GM23338 (cell line): ENCODE data around the gene ZSWIM3. TPM values are rescaled to one million over a fixed set of nuclear protein-coding genes. Genes with fewer than 3 reads are reported as not detected.

Source experiments
- CTCF ChIP-seq, 2 experiments: fragments of 200-600 bp in 1 of 2; sonication (generic) in 1 of 2; conservative IDR thresholded peaks; 2 replicates each; pipeline versions ENCODE4 v1.5.1 to v1.6.1; 2016 to 2017; ENCODE audit warnings: antibody characterized with exemption in 2 of 2, low read depth in 2 of 2, mild to moderate bottlenecking in 2 of 2, moderate library complexity in 1 of 2
- ETS1 ChIP-seq: IDR thresholded peaks from 2 replicates; pipeline ENCODE4 v1.6.1; 2016; ENCODE audit warnings: antibody characterized with exemption
- EZH2 ChIP-seq: fragments of 200-600 bp; sonication (generic); IDR thresholded peaks from one replicate; pipeline ENCODE4 v1.8.0; 2017; ENCODE audit warnings: antibody characterized with exemption, mild to moderate bottlenecking, low read depth; ENCODE audit not compliant: unreplicated experiment
- NANOG ChIP-seq: IDR thresholded peaks from 2 replicates; pipeline ENCODE4 v1.6.1; 2016; ENCODE audit warnings: antibody characterized with exemption, borderline replicate concordance
- STAT1 ChIP-seq: IDR thresholded peaks from one replicate; pipeline ENCODE4 v1.6.1; 2016; ENCODE audit warnings: antibody characterized with exemption; ENCODE audit not compliant: unreplicated experiment
- ZNF462 ChIP-seq: fragments of 250-450 bp; sonication (Bioruptor Pico); IDR thresholded peaks from 2 replicates; pipeline ENCODE4 v1.5.0; 2020; ENCODE audit warnings: mild to moderate bottlenecking, moderate library complexity
- polyA plus RNA-seq: library from polyadenylated mRNA; unstranded; fragments of >200 nt; fragmentation: Nextera tagmentation; extraction: Ambion mirVana; gene quantifications from 2 replicates; pipeline ENCODE4 v1.2.1, GENCODE V29; 2016
- total RNA-seq: library from RNA; depleted of rRNA; stranded (reverse); fragments of >200 nt; shearing (Covaris generic); gene quantifications from 2 replicates; pipeline ENCODE4 v1.2.3, GENCODE V29; 2014

Gene ZSWIM3
- total and polyA plus RNA-seq, 2 experiments from 2014 or later, result 2.0 to 8.2 TPM

- no peak for TF ChIP-seq ZNF462 (CRISPR knock-in tag)
- TF ChIP-seq NANOG, result no peak
- TF ChIP-seq STAT1, result no peak
- no peak for TF ChIP-seq ETS1
- no peak for TF ChIP-seq CTCF (conservative IDR thresholded peaks at IDR 0.05; ENCODE audit: low read depth in 2 of 2)
- no peak for TF ChIP-seq EZH2
These were observed 20.8 kb downstream of the ZSWIM3 start (continued) for GRCh38 chr20:45878076-45878761.
